A549 treated with ZK216348 at 1 μM for 4 hours (cell line): ENCODE data around the gene EHF. TPM values are rescaled to one million over a fixed set of nuclear protein-coding genes. Genes with fewer than 3 reads are reported as not detected.

Source experiments
- total RNA-seq: library from RNA; stranded (reverse); fragments of 200-300 nt; extraction: Qiagen RNA extraction; gene quantifications from 5 replicates; pipeline ENCODE4 v1.2.3, GENCODE V29; 2022; ENCODE audit warnings: low read depth

Gene EHF
- 0.36 to 1.3 TPM (median 0.95 TPM) in 5 replicates for total RNA-seq

DNA sequence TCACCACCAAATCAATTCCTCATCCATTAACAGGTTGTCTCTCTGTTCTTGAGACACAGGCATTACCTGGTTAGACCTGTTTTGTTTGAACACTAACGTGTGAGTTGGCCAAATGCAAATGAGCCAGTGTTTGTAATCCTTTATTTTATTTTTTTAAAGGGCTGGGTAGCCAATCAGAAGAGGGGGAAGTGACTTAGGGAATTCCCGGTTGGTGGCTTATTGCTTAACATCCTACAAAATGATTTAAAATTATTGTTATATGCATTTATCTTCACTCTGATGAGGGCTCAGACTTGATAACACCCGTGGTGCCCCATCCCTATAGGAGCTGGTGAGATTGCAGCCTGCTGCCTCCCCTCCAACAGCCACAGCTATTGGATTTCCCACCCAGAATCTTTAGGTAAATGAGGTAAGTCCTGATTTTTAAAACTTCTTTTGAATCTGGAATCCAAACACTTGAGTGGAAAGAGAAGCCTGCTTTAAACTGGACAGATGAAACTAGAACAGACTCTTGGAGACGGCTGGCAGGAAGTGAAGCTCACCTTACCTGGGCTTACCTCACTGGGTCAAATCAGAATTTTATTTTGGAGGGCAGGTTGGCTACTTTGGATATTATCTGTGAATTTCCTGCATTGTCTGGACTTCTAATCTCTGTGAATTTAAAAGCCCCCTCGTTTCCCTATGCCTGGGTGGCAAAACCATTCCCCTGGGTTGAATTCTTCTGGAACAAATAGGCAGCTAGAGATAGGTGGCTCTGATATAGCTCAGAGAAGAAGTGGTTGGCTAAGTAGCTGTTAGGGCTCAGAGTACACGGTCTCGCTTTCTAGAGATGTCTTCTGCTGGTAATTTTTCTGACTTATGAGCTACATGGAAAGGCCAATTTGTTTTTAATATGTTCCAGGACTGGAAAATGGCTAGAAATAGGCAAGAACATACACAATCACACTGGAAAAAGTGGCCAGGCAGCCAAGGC, at the start of gene EHF:
TSS of gene EHF (plus strand) at position 274 of the 973 bp plus-strand sequence. CDS start 21,538 bp downstream, outside the sequence.

Other genes starting within 250 kb of the EHF start
- gene CAT, start 182.2 kb upstream of the EHF start, total RNA-seq: 35.6 to 44.0 TPM (median 37.4 TPM) in 5 replicates
- gene ELF5, start 107.3 kb upstream of the EHF start, total RNA-seq: not detected in 5 replicates